Activated T-cell treated with anti-CD3 and anti-CD28 coated beads, Interleukin-2, amount 50 U/mL, for 1 hour (primary cell): ENCODE results near the gene COL23A1.

ENCODE experiments used
- DNase-seq: peaks from one replicate; pipeline ENCODE4 v3.0.0-alpha.2; 2020

The COL23A1 gene

GRCh38 chr5:178416919-178417318, 173.3 kb downstream of the COL23A1 start:
- no peak for DNase-seq

- DNase-seq: no peak
Measured at GRCh38 chr5:178416206-178416882, 173.8 kb downstream of the COL23A1 start.

GRCh38 chr5:178415353-178415752, 174.8 kb downstream of the COL23A1 start:
- DNase-seq: no peak

GRCh38 chr5:178413988-178414387, 176.2 kb downstream of the COL23A1 start:
- no peak for DNase-seq

- DNase-seq: no peak
Measured at GRCh38 chr5:178411083-178411482, 179.1 kb downstream of the COL23A1 start.

- DNase-seq: no peak
Measured at GRCh38 chr5:178407646-178408045, 182.5 kb downstream of the COL23A1 start.

GRCh38 chr5:178404987-178405386, 185.2 kb downstream of the COL23A1 start:
- no peak for DNase-seq

GRCh38 chr5:178403956-178404600, 186.1 kb downstream of the COL23A1 start:
- DNase-seq: no peak

- DNase-seq: no peak
Measured at GRCh38 chr5:178403351-178403750, 186.8 kb downstream of the COL23A1 start.

GRCh38 chr5:178399701-178400095, 190.5 kb downstream of the COL23A1 start:
- DNase-seq: no peak

- no peak for DNase-seq
Measured at GRCh38 chr5:178398901-178399700, 191.1 kb downstream of the COL23A1 start.

- DNase-seq: no peak
Measured at GRCh38 chr5:178396796-178397720, 193.1 kb downstream of the COL23A1 start.

GRCh38 chr5:178394074-178394473, 196.1 kb downstream of the COL23A1 start:
- DNase-seq: no peak

GRCh38 chr5:178392931-178393394, 197.2 kb downstream of the COL23A1 start:
- no peak for DNase-seq

- no peak for DNase-seq
Measured at GRCh38 chr5:178392386-178392785, 197.8 kb downstream of the COL23A1 start.

- DNase-seq: no peak
Measured at GRCh38 chr5:178391480-178391879, 198.7 kb downstream of the COL23A1 start.

- no peak for DNase-seq
Measured at GRCh38 chr5:178389796-178390195, 200.4 kb downstream of the COL23A1 start.

- DNase-seq: no peak
Measured at GRCh38 chr5:178389026-178389729, 201.0 kb downstream of the COL23A1 start.

- DNase-seq: no peak
Measured at GRCh38 chr5:178388386-178389025, 201.7 kb downstream of the COL23A1 start.

- DNase-seq: no peak
Measured at GRCh38 chr5:178387856-178388190, 202.4 kb downstream of the COL23A1 start.

GRCh38 chr5:178387061-178387855, 202.9 kb downstream of the COL23A1 start:
- DNase-seq: no peak
